ENCODE data around the gene GLIPR1. TPM values are rescaled to one million over a fixed set of nuclear protein-coding genes. Genes with fewer than 3 reads are reported as not detected.
A peak's percentile ranks its signal among the peaks of the same experiment; 100 is the strongest.
"Not testable (repeated sequence)": the region's sequence is repeated elsewhere in the genome, so short reads cannot be mapped to it uniquely, and the experiment has no call there.

GLIPR1 gene
- polyA plus RNA-seq, 1 donor: 10.3 TPM

DNA sequence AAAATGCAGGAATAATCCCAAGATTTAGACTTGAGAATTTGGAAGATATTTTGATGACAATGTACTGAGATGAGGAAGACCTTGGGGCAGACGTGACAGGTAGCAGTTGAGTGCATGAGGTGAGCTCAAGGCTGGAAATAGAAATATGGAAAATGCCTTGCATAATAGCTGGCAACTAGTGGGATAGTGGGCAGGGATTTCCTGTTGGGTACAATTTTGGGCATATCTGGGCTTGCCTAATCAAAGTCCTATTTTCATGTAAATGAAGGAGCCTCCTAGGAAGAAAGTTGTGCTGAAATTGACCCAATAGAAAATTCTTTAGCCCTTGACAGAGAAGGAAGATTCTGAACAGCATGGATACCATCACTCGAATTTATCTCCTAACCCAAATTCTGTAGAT, 6.4 kb upstream of the GLIPR1 start:
- no peak for DNase-seq (ENCODE audit: low read depth)

DNA sequence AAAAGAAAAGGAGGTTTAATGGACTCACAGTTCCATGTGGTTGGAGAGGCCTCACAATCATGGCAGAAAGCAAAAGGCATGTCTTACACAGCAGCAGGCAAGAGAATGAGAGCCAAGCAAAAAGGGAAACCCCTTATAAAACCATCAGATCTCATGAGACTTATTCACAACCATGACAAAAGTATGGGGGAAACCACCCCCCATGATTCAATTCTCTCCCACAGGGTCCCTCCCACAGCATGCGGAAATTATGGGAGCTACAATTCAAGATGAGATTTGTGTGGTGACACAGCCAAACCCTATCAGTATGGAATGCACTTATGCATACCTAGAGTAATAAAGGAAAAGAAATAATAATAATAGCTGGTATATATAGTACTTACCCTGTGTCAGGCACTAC, 4.5 kb upstream of the GLIPR1 start:
- no peak for DNase-seq (ENCODE audit: low read depth)

DNA sequence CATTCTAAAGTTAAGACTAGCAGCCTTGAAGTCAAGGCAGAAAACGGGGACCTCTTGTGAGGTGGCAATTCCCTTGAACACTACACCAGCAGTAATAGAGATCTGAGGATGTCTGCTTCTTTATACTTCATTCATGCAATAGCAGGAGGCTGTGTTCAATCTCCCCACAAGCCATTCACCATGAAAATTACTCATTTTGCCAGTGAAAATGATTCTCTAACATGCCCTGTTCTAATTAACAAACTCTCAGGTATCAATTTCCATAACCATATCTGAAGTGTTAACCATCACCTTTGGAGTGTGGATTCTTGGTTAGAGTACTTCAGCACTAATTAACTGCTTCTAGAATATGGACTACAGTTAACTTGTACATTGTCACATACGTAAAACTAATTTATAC, 3.4 kb upstream of the GLIPR1 start:
- no peak for DNase-seq (ENCODE audit: low read depth)

DNA sequence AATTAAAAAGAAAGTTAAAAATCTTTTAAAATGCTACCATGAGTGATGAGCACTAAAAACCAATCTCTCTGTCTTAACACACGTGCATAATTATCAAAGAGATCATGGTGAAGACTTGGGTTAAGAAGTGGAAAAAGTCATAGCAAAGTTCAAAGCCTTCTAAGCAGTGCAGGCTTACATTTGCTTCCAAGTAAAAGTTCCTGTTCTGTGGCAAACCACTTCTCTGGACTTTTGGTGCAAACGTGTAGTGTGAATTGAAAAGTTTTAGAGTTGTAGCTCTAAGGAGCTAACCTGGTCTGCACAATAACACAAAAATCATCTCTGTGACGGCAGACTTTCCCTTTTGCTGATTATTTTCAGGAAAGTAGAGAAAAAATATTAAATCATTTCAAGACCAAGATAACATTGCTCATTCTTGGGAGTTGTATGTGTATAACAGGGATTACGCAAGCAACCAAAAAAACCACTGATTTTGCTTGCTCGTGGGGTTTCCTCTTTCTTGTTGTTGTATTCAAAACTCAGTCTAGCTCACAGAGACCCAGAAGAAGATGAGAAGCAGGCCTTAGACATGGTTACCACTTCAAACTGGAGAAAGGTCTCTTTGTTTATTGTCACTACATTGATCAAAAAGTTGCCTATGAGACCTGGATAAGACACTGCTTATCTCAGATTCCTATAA, 2.3 kb upstream of the GLIPR1 start:
- no peak for DNase-seq (ENCODE audit: low read depth)

DNA sequence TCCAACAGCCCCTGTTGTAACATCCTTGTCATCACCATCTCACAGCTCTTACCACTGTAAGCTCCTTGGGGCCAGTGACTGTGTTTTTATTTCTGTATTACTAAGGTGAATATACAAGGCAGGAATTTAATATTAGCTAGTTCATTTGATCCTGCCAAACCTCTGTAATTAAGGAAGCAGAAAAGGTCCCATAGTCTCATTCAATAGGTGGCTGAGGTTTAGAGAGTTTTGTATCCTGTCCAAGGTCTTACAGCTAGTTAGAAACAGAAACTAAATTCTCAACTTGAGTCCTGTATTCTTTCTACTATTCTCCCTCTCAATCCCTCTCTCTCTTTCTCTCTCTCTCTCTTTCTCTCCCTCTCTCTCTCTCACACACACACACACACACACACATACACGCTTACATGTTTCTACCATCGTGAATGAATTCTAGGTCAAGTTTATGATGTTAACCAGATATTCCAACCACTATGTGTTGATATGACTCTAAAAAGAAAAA, 543 bp upstream of the GLIPR1 start:
- DNase-seq (ENCODE audit: low read depth): no peak

DNA sequence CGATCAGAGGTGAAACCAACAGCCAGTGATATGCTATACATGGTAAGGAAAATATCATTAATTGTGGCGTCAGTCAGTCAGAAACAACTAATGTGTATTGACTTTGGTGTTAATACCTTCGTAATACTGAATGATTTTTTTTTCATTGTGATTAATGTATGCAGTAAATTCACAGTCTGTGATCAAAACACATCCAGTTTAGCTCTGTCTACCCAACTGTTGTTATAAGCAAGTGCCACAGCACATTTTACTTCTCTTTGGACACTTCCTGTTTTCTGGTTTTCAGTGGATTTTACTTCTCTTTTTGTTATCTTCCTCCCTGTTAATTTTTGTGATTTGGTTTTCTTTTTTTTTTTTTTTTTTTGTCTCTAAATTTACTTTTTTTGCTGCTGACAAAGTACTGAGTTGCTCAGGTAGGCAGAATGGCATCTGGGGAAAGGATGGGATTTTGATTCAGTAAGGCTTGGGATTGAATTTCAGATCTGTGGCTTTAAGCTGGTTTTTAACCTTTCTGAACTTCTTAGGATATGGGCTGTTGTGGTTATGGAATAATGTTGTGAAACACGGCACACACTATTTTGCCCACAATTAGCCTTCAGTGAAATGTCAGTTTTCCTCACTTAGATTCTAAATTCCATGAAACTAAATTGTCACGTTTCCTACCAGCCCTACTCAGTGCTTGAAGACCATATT, 604 bp downstream of the GLIPR1 start:
- DNase-seq (ENCODE audit: low read depth): no peak

DNA sequence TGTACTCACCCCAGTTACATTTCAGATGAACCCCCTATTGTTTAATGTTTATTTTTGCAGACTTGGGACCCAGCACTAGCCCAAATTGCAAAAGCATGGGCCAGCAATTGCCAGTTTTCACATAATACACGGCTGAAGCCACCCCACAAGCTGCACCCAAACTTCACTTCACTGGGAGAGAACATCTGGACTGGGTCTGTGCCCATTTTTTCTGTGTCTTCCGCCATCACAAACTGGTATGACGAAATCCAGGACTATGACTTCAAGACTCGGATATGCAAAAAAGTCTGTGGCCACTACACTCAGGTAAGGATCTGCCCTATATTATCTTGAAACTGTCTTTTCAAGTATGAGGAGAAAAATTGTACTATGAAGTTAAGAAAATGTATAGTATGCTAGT, 1.2 kb downstream of the GLIPR1 start:
- no peak for DNase-seq (ENCODE audit: low read depth)

DNA sequence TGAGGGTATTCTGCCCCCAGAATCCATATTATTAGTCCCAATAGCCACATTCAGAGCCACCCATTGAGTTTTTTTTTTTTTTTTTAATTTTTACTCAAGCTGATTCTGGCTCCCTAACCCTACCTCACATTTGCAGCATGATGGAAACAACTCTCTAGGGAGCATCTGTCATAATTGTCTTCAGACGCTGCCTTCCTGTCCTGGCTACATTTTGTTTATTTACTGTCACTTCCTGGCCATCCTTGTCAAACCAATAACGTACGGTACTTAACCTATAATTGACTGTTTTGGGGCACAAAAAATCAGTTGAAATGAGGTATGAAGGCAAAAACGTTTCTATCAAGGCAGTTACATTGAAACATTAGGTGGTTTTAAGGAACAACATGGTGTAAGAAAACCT, 2.1 kb downstream of the GLIPR1 start:
- DNase-seq (ENCODE audit: low read depth): no peak

DNA sequence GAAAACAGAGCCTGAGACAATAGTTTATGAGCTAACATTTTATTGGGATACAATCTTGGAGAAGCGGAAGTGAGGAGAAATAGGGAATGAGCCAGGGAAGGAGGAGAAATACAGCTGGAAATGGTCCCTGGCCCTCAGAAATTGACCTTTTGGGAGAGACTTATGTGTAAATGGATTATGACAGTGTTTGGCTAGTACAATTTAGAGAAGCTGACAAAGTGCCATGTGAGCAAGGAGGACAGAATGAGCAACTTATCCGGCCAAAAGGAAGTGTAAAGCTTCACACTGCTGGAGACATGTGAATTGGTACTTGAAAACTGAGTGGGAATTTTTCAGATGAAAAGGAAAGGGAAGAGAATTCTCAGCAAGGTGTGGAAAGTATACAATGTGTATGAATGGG, 2.9 kb downstream of the GLIPR1 start:
- DNase-seq (ENCODE audit: low read depth): no peak

DNA sequence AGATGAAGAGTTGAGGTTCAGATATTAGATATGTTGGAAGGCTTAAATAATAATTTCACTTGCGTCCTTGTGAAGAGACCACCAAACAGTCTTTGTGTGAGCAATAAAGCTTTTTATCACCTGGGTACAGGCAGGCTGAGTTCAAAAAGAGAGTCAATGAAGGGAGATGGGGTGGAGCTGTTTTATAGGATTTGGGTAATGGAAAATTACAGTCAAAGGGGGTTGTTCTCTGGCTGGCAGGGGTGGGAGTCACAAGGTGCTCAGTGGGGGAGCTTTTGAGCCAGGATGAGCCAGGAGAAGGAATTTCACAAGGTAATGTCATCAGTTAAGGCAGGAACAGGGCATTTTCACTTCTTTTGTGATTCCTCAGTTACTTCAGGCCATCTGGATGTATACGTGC, 3.9 kb downstream of the GLIPR1 start:
- DNase-seq (ENCODE audit: low read depth): not testable (repeated sequence)

DNA sequence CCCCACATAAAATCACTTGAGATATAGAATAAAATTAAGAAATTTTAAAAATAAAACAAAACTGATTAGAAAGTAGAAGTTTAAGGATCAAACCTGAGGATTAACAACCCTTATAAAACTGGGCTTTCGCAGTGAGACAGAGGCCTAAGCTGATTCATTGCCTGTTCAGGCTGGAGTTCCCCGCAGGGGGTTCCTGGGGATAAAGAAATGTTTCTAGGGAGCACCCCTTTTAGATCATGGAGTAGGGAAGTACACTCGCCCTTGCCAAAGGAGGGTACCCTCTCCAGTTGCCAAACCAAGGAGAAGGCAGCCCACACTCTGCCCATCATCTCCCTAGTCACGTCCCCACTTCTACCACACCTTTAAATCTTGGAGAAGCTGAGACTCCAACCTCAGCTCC, 6.8 kb downstream of the GLIPR1 start:
- DNase-seq (ENCODE audit: low read depth): no peak

DNA sequence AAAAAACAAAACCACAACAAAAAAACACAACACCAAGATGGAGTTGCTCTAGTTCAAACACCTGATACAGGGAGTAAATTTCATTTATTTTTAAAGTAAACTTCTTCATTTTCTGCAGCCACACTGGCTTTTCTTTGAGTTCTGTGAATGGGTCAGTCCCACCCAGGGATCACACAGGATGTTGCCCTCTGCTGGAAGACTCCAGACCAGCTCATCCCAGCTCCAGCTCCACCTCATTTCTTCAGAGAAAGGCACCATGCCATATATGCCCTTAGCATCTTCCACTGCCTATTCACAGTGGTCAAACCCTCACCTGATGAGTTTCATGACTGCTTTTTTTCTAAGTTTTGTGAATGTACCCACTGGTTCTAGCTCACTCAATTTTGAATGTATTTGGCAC, 8.0 kb downstream of the GLIPR1 start:
- DNase-seq (ENCODE audit: low read depth): no peak

DNA sequence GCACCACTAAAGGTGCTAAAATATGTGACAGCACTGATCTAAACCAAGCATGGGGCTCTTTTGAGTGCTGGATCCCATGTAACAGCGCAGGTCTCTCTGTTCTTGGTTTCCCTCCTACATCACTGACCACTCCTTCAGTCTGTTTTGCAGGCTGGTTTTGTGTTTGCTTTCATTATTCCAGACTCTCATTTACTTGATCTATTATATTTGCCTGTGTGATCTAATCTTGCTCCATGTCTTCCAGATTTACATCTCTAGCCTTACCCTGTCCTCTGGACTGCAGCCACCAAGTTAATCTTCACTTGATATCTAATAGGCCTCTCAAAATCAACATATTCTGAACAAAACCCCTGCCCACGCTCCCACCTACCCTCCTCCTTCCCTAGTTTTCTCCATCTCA, 8.6 kb downstream of the GLIPR1 start:
- DNase-seq (ENCODE audit: low read depth): no peak

DNA sequence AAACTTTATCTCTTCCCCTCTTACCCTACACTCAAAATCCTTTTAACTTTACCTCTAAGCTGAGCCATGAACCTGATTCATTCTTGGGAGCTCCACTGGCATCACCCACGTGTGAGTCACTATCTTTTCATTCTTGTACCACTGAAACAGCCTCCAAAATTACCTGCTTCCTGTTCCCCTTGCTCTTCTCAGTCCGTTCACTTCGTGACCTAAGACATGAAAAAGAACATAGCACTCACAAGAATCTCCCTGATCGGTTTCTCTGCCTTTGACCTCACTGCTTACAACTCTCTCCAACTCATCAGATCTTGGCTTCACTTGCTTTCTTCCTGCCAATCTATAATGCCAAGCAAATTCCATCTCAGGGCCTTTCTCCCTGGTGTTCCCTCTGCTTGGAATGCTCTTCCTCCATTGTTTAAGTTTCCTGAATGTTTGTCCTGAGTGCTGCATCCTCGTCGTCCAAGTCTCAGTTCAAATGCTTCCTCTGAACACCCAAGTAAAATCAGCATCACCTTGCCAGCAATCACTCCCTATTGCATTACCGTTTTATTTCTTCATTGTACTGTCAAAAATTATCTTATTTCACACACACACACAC, 9.2 kb downstream of the GLIPR1 start:
- DNase-seq (ENCODE audit: low read depth): no peak

DNA sequence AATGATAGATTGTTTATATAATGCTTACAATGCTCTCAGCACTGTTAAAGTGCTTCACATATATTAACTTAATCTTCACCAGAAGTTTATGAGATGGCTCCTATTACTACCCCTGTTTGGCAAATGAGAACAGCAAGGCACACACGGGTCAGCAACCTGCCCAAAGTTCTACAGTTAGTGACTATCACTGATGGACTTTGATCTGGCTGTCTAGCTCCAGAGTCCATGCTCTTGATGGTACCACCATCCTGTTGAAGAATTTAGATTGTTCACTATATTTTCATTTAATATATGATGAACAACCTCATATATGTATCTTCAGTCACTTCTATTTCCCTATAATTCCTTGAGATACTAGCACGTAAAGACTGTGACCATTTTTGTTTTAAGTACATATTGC, 10.6 kb downstream of the GLIPR1 start:
- no peak for DNase-seq (ENCODE audit: low read depth)

DNA sequence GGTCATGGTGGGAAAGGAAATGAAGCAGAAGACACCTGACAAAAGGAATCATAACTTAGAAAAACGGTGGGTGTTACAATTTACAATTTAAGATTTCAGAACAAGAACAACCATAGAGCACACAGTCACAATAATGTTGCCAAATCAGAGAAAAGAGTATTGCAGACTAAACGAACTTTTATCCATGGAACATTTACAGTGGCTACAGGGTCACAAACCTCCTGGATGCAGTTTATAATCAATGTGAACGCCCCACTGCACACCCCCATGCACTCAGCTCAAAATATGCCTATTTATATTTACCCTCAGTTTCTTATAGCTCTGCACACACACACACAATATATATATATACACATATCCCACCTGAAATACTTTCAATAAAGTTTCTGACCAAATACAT, 22.9 kb downstream of the GLIPR1 start:
- DNase-seq (ENCODE audit: low read depth): no peak

DNA sequence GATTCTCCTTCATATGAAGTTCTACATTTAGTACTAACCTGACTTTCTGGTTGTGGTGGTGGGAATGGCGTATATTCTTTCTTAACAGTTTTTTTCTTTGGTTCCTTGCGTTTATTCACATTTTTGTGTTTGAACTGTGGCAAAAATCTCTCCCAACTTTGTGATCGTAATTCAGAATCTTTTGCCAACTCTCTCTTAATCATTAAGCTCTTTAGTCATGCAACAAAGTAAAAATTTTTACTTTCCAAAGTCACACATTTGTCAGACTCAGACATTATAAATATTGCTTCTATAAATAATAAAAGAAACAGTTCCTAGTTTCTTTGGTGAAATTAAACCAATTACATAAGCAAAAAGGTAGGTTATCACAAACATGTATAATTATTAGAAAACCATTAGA, 23.3 kb downstream of the GLIPR1 start:
- DNase-seq (ENCODE audit: low read depth): no peak

DNA sequence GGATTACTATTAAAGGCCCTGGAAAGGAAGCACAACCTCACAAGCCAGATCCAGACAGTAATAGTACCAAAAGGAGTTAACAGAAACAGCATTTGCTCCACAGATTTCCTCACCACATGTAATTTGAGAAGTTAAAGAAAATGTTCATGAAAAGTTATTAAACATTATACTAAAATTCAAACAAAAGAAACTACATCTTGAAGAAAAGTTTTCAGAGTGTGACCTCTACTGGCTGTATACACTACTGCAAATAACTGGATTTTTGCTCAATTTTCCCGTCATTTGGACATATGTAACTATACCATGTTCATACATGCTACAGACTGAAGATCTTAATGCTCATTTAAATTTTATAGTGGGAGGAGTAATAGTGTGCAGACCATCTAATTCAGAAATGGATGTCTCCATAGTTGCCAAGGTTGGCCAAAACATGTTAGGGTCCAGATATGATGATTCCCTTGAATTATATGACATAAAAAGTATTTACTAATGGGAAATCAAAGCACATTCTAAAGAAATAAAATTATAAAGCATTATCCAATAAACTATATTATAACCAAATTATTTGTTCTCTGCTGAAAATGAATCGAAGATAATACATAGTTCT, 25.3 kb downstream of the GLIPR1 start:
- DNase-seq (ENCODE audit: low read depth): no peak

DNA sequence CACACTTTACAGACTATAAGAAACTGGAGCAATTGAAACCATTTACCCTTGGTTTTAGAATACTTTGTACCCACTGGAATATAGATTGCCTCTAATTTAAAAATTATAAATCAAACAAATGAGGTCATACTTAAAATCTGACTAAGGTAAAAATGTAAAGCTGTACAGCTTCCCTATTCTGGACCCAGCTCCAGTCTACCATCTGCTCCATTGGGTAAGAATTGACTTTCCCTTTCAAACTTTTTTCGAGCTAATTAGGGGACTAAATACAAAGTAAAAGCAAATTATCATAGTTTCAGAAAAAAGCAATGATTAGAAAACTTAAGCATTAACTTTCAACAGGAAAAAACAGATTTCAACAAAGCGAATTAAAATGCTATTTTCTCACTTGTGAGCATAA, 26.5 kb downstream of the GLIPR1 start:
- DNase-seq (ENCODE audit: low read depth): no peak

DNA sequence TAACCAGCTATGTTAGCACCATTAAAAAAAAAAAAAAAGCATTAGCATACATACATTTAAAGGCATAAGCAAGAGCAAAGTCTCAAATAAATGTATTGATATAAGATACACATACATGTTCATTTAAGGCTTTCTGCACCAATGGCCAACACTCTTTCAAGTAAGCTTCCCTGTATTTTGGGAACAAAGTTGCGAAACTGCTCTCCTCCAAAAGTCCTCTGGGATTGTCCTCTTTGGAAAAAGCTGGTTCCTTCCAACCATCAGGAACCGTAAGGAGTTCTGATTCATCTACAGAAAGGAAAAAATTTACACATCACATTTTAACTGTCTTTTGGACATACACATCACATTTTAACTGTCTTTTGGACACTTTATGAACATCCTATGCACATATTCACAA, 27.6 kb downstream of the GLIPR1 start:
- no peak for DNase-seq (ENCODE audit: low read depth)

DNA sequence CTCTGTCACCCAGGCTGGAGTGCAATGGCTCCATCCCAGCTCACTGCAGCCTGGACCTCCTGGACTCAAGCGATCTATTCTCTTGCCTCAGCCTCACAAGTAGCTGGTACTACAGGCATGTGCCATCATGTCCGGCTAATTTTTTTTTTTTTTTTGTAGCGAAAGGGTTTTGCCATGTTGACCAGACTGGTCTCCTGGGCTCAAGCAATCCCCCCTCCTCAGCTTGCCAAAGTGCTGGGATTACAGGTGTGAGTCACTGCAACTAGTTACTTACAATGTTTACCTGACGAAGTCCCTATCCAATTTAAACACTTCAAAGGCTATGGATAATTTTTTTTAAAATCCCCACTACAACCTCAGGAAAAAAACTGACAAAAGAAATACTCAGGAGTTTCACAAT, 29.1 kb downstream of the GLIPR1 start:
- DNase-seq (ENCODE audit: low read depth): no peak

DNA sequence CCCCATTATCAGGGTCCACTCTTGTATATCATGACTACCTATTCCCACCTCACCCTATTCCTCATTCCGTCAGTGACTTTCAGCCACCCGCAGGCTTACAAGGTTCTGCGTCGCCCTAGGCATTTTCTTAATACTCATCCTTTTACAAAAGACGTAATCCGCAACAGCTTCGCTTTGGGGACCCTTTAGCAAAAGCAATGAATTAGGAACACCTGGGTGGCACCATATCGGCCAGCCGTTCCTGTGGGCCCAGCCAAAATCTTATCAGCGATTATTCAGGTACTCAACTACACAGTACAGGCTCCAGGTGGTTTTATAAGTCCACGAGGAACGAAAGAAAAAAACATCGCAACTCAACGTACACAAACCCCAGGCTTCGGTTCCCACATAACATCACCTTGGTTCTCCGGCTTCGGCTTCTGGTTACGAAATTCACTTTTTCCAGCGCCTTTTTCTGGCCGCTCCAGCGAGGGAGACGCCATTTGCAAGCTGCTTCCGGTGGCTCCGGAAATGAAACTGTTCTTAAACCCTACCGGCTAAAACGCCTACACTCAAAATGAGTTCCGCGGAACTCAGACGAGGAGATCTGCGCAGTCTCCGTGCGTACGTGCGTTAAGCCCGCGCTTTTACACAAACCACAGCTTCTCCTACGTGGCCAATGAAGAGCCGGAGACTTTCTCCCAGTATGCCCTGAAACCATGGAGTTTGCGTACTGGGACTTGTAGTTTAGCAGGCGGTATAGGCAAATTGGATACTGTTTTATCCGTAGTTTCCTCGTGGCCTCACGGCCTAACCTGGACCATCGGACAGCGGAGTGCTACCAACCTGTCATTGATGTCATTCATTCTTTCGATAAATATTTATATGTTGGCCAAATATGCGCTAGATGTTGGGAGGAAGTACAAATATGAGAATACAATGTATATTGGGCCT, 30.8 kb downstream of the GLIPR1 start, which contains the start of gene KRR1:
Gene KRR1 (minus strand): TSS at position 494 of the 933 bp plus-strand sequence. CDS start 12 bp downstream, at position 482.
- peak; percentile 99 for DNase-seq (ENCODE audit: low read depth)
